ENCODE results near the gene TCTN3.
"Not testable (repeated sequence)": the region's sequence is repeated elsewhere in the genome, so short reads cannot be mapped to it uniquely, and the experiment has no call there.

Gene TCTN3, protein sequence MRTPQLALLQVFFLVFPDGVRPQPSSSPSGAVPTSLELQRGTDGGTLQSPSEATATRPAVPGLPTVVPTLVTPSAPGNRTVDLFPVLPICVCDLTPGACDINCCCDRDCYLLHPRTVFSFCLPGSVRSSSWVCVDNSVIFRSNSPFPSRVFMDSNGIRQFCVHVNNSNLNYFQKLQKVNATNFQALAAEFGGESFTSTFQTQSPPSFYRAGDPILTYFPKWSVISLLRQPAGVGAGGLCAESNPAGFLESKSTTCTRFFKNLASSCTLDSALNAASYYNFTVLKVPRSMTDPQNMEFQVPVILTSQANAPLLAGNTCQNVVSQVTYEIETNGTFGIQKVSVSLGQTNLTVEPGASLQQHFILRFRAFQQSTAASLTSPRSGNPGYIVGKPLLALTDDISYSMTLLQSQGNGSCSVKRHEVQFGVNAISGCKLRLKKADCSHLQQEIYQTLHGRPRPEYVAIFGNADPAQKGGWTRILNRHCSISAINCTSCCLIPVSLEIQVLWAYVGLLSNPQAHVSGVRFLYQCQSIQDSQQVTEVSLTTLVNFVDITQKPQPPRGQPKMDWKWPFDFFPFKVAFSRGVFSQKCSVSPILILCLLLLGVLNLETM

GRCh38 chr10:95693668-95694534, at the start of gene TCTN3:
TCTN3 (minus strand) TSS chr10:95693927; CDS start chr10:95693899, 28 bp downstream.
- peak; percentile 95 for DNase-seq

GRCh38 chr10:95742962-95743535, 49.3 kb upstream of the TCTN3 start:
- DNase-seq = no peak

GRCh38 chr10:95742485-95742884, 48.8 kb upstream of the TCTN3 start:
- DNase-seq = no peak

GRCh38 chr10:95741807-95742467, 48.2 kb upstream of the TCTN3 start:
- no peak for DNase-seq

- no peak for DNase-seq
Measured at GRCh38 chr10:95739056-95739455, 45.3 kb upstream of the TCTN3 start.

- not testable (repeated sequence) for DNase-seq
Measured at GRCh38 chr10:95732907-95733306, 39.2 kb upstream of the TCTN3 start.

GRCh38 chr10:95730233-95730632, 36.5 kb upstream of the TCTN3 start:
- DNase-seq = no peak

GRCh38 chr10:95729323-95730055, 35.8 kb upstream of the TCTN3 start:
- no peak for DNase-seq

DNA sequence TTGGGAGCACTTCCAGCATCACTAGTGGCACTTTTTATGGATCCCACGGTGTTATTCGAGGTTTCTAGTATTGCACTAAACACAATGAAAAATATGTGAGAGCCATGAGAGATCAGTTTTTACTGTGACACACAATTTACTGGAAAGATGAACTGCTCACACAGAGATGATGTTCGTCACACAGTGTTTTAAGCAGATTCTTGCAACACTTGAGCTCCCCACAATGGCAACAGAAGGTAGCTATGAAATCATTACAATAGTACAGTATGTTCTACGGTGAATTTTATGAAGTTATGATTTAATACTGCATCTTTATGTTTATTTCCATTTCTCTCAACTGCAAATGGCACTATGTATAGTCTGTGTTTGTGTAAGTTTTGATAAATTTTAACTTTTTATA, 34.8 kb upstream of the TCTN3 start:
- no peak for DNase-seq

- not testable (repeated sequence) for DNase-seq
Measured at GRCh38 chr10:95722496-95722895, 28.8 kb upstream of the TCTN3 start.

- not testable (repeated sequence) for DNase-seq
Measured at GRCh38 chr10:95720745-95721144, 27.0 kb upstream of the TCTN3 start.

- no peak for DNase-seq
Measured at GRCh38 chr10:95716866-95717265, 23.1 kb upstream of the TCTN3 start.

GRCh38 chr10:95716466-95716865, 22.7 kb upstream of the TCTN3 start:
- DNase-seq = no peak

DNA sequence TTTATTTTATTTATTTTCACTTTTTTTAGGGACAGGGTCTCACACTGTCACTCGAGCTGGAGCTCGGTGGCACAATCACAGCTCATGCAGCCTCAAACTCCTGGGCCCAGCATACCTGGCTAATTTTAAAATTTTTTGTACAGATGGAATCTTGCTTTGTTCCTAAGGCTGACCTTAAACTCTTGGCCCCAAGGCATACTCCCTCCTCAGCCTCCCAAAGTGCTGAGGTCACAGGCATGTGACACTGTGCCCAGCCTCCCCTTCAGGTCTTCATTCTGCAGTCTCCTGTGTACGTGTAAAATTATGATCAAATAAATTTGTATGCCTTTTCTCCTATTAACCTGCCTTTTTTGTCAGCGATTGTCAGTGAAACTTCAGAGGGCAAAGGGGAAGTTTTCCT, 17.8 kb upstream of the TCTN3 start:
- no peak for DNase-seq

GRCh38 chr10:95706990-95707389, 13.3 kb upstream of the TCTN3 start:
- DNase-seq = no peak

DNA sequence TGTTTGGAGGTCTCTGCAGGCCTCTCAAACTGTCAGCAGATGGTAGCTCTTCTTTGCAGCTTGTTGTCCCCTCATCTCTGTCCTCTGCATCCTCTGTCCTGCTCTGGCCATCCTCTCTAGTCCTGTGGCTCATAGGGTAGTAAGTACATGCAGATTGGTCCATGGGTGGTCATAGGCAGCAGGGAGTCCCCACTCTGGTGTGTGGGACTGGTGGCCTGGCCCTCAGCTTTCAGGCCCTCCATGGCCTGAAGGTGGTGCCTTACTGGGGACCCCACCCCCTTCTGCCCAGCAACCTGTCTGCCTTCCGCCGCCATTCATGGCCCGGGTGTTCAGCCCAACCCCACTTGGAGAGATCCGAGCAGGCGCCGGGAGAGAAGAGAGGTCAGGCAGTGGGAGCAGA, 12.8 kb upstream of the TCTN3 start:
- no peak for DNase-seq

DNA sequence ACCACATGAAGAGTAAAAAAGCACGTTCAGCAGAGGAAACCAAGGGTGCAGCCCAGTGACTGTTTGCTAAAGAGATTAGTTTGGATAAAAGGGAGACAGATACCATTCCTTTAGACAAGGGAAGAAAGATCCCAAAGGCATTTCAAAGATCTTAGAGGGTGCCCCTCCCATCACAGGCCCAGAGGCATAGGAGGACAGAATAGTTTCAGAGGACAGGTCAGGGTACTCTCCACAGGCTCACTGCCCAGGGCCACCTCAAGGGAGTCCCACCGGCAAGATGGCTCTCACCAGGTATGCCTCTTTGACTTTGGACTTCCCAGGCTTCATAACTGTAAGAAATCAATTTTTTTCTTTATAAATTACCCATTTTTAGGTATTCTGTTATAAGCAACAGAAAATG, 4.7 kb upstream of the TCTN3 start:
- no peak for DNase-seq

DNA sequence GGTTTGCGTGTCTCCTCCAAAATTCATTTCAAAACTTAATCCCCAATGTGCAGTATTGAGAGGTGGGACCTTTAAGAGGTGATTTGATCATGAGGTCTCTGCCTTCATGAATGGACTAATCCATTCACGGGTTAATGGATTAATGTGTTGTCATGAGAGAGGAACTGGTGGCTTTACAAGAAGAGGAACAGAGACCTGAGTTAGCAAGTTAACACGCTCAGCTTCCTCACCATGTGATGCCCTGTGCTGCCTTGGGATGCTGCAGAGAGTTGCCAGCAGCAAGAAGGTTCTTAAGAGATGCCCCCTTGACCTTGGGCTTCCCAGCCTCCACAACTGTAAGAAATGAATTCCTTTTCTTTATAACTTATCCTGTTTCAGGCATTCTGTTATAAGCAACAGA, 3.7 kb upstream of the TCTN3 start:
- no peak for DNase-seq

DNA sequence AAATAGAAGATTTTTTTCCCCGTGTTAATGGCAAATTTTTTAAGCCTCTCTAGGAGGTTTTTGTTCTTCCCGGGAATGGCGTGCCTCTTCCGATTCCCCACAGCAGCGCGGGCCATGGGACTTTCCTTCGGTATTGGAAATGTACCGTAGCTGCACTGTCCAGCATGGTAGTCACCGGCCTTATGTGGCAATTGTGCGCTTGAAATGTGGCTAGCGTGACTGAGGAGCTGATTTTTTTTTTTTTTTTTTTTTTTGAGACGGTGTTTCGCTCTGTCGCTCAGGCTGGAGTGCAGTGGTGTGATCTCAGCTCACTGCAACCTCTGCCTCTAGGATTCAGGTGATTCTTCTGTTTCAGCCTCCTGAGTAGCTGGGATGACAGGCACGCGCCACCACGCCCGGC, 938 bp upstream of the TCTN3 start:
- DNase-seq = no peak

GRCh38 chr10:95693071-95693667, 558 bp downstream of the TCTN3 start:
- peak; percentile 12 for DNase-seq

- no peak for DNase-seq
Measured at GRCh38 chr10:95691281-95691680, 2.4 kb downstream of the TCTN3 start.

DNA sequence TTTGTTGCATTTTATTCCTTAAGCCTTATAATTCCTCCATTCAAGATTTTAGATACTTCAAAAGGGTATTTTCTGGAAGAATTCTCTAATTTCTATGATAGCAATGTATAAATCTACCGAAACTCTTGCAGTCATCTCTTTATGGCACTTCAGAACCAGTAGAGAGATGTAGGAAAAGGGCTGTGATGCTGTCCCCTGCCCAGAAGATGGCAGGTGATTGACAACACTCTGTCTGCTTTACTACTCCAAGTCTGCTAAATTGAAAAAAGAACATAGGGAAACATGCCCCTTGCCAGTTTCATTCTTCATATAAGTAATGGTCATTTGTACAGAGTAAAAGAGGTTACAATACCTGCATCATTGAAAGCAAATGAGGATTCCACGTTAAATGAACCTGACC, 5.1 kb downstream of the TCTN3 start:
- DNase-seq = no peak
